Naive B cell (primary cell): ENCODE results near the gene KDM7A. TPM values are rescaled to one million over a fixed set of nuclear protein-coding genes. Genes with fewer than 3 reads are reported as not detected.
"Not testable (repeated sequence)": the region's sequence is repeated elsewhere in the genome, so short reads cannot be mapped to it uniquely, and the experiment has no call there.

Experiments used
- ATAC-seq, 2 donors: fragments of 150-1000 bp; cut with Tn5 transposase; 2 replicates each; pipeline ENCODE4 v1.10.0; 2021; ENCODE audit warnings: low read depth in 2 of 2, mild to moderate bottlenecking in 2 of 2, moderate library complexity in 2 of 2
- DNase-seq: peaks from one replicate; pipeline ENCODE4 v3.0.0; 2022
- H3K27ac Mint-ChIP-seq, 6 donors: one replicate each; pipeline ENCODE4 v1.8.0; 2020 to 2022; ENCODE audit warnings: mild to moderate bottlenecking in 6 of 6, mixed read lengths in 6 of 6, moderate library complexity in 5 of 6, inconsistent platforms in 2 of 6
- H3K27me3 Mint-ChIP-seq, 3 donors: one replicate each; pipeline ENCODE4 v1.8.0; 2021 to 2022; ENCODE audit warnings: mixed read lengths in 3 of 3, mild to moderate bottlenecking in 1 of 3
- H3K36me3 Mint-ChIP-seq, 2 donors: one replicate each; pipeline ENCODE4 v1.8.0; 2020 to 2022; ENCODE audit warnings: mixed read lengths in 2 of 2, inconsistent platforms in 1 of 2, mild to moderate bottlenecking in 1 of 2
- H3K4me1 Mint-ChIP-seq, 3 donors: one replicate each; pipeline ENCODE4 v1.8.0; 2020 to 2022; ENCODE audit warnings: mixed read lengths in 3 of 3, inconsistent platforms in 1 of 3, mild to moderate bottlenecking in 1 of 3, moderate library complexity in 1 of 3
- H3K4me3 Mint-ChIP-seq, 8 donors: one replicate each; pipeline ENCODE4 v1.8.0; 2020 to 2022; ENCODE audit warnings: mild to moderate bottlenecking in 8 of 8, mixed read lengths in 8 of 8, moderate library complexity in 8 of 8, inconsistent platforms in 2 of 8
- H3K9me3 Mint-ChIP-seq, 7 donors: one replicate each; pipeline ENCODE4 v1.8.0; 2020 to 2022; ENCODE audit warnings: mixed read lengths in 7 of 7, mild to moderate bottlenecking in 5 of 7, inconsistent platforms in 2 of 7, moderate library complexity in 1 of 7
- polyA plus RNA-seq, 6 donors: library from polyadenylated mRNA; unstranded; fragments of 300-500 nt; fragmentation: Illumina TruSeq; gene quantifications; one replicate each; pipeline ENCODE4 v1.2.3, GENCODE V29; 2021; ENCODE audit warnings: low read depth in 6 of 6

KDM7A gene
- polyA plus RNA-seq, 6 donors from 2014 or later, result 5.8 to 10.1 (median 8.9) TPM

GRCh38 chr7:140168816-140169215 lies 8.0 kb downstream of the KDM7A start:
- peak overlapping the region in 1 of 8 donors; percentile 49 for H3K4me3 Mint-ChIP-seq
- peaks cover 47 to 78% (median 53%) of the 10 kb centered on the region in 3 donors for H3K4me1 Mint-ChIP-seq
- no peaks in the 10 kb centered on the region for H3K36me3 Mint-ChIP-seq
- no peak for ATAC-seq
- H3K27me3 Mint-ChIP-seq, result no peaks in the 10 kb centered on the region
- no peak for DNase-seq
- H3K27ac Mint-ChIP-seq, result no peak overlapping the region
- H3K9me3 Mint-ChIP-seq, result no peaks in the 10 kb centered on the region

- ATAC-seq (no peak), DNase-seq (no peak)
- Mint-ChIP-seq H3K4me3 (peak overlapping the region in 1 of 8 donors; percentile 6), H3K27ac (peak overlapping the region in 1 of 6 donors; percentile 89), H3K27me3 (no peaks in the 10 kb centered on the region), H3K9me3 (peaks cover 0 to 1% (median 0%) of the 10 kb centered on the region in 7 donors), H3K36me3 (no peaks in the 10 kb centered on the region), H3K4me1 (peaks cover 40 to 80% (median 63%) of the 10 kb centered on the region in 3 donors)
Observed at GRCh38 chr7:140165422-140165821, 11.4 kb downstream of the KDM7A start.

GRCh38 chr7:140162081-140162480 lies 14.7 kb downstream of the KDM7A start:
- not testable (repeated sequence) for H3K27me3 Mint-ChIP-seq, H3K9me3 Mint-ChIP-seq, H3K36me3 Mint-ChIP-seq, DNase-seq, H3K27ac Mint-ChIP-seq, H3K4me3 Mint-ChIP-seq, ATAC-seq
- peaks cover 43 to 79% (median 59%) of the 10 kb centered on the region in 3 donors for H3K4me1 Mint-ChIP-seq

- H3K36me3 Mint-ChIP-seq, result peaks cover 8 to 9% of the 10 kb centered on the region in 2 donors
- ATAC-seq, result no peak
- DNase-seq, result no peak
- peaks cover 49 to 82% (median 62%) of the 10 kb centered on the region in 3 donors for H3K4me1 Mint-ChIP-seq
- H3K9me3 Mint-ChIP-seq, result peaks cover 0 to 1% (median 0%) of the 10 kb centered on the region in 7 donors
- no peaks in the 10 kb centered on the region for H3K27me3 Mint-ChIP-seq
- H3K27ac Mint-ChIP-seq, result peak overlapping the region in 4 of 6 donors; percentile 7 to 88 (median 52)
- no peak overlapping the region for H3K4me3 Mint-ChIP-seq
Observed at GRCh38 chr7:140161047-140161446, 15.7 kb downstream of the KDM7A start.

- Mint-ChIP-seq H3K27ac (peak overlapping the region in 5 of 6 donors; percentile 12 to 69 (median 60)), H3K27me3 (no peaks in the 10 kb centered on the region), H3K4me3 (peak overlapping the region in 2 of 8 donors; percentile 1 to 43), H3K9me3 (peaks cover 0 to 1% (median 0%) of the 10 kb centered on the region in 7 donors), H3K4me1 (peaks cover 52 to 80% (median 62%) of the 10 kb centered on the region in 3 donors), H3K36me3 (peaks cover 8 to 9% of the 10 kb centered on the region in 2 donors)
- no peak for DNase-seq
- ATAC-seq, result no peak
Observed at GRCh38 chr7:140160308-140160707, 16.5 kb downstream of the KDM7A start.

- DNase-seq, result no peak
- no peak overlapping the region for H3K27ac Mint-ChIP-seq
- no peak for ATAC-seq
- peaks cover 0 to 1% (median 0%) of the 10 kb centered on the region in 7 donors for H3K9me3 Mint-ChIP-seq
- H3K27me3 Mint-ChIP-seq, result no peaks in the 10 kb centered on the region
- no peak overlapping the region for H3K4me3 Mint-ChIP-seq
- peaks cover 51 to 74% (median 61%) of the 10 kb centered on the region in 3 donors for H3K4me1 Mint-ChIP-seq
- H3K36me3 Mint-ChIP-seq, result peaks cover 8 to 9% of the 10 kb centered on the region in 2 donors
Observed at GRCh38 chr7:140159497-140159896, 17.3 kb downstream of the KDM7A start.

- Mint-ChIP-seq H3K4me1 (peaks cover 49 to 76% (median 60%) of the 10 kb centered on the region in 3 donors), H3K9me3 (no peaks in the 10 kb centered on the region), H3K4me3 (no peak overlapping the region), H3K27ac (peak overlapping the region in 2 of 6 donors; percentile 9 to 25), H3K27me3 (no peaks in the 10 kb centered on the region), H3K36me3 (peaks cover 8 to 9% of the 10 kb centered on the region in 2 donors)
- no peak for ATAC-seq
- no peak for DNase-seq
Observed at GRCh38 chr7:140156460-140157080, 20.2 kb downstream of the KDM7A start.

- no peak for DNase-seq
- Mint-ChIP-seq H3K9me3 (no peaks in the 10 kb centered on the region), H3K27me3 (no peaks in the 10 kb centered on the region), H3K36me3 (peaks cover 8 to 9% of the 10 kb centered on the region in 2 donors), H3K27ac (peak overlapping the region in 1 of 6 donors; percentile 60), H3K4me3 (no peak overlapping the region), H3K4me1 (peaks cover 46 to 74% (median 50%) of the 10 kb centered on the region in 3 donors)
- no peak for ATAC-seq
Observed at GRCh38 chr7:140155428-140155827, 21.4 kb downstream of the KDM7A start.

- peak overlapping the region in 3 of 6 donors; percentile 15 to 61 (median 59) for H3K27ac Mint-ChIP-seq
- ATAC-seq (no peak), DNase-seq (no peak)
- H3K36me3 Mint-ChIP-seq, result peaks cover 8 to 9% of the 10 kb centered on the region in 2 donors
- H3K4me3 Mint-ChIP-seq, result peak overlapping the region in 2 of 8 donors; percentile 17 to 21
- no peaks in the 10 kb centered on the region for H3K9me3 Mint-ChIP-seq
- H3K4me1 Mint-ChIP-seq, result peaks cover 52 to 69% (median 59%) of the 10 kb centered on the region in 3 donors
- no peaks in the 10 kb centered on the region for H3K27me3 Mint-ChIP-seq
Observed at GRCh38 chr7:140153666-140154161, 23.1 kb downstream of the KDM7A start.

GRCh38 chr7:140146574-140146973 lies 30.2 kb downstream of the KDM7A start:
- no peak overlapping the region for H3K4me3 Mint-ChIP-seq
- no peak for ATAC-seq

GRCh38 chr7:140145709-140146108 lies 31.1 kb downstream of the KDM7A start:
- no peaks in the 10 kb centered on the region for H3K27me3 Mint-ChIP-seq

More at GRCh38 chr7:140146574-140146973, 30.2 kb downstream of the KDM7A start:
- H3K36me3 Mint-ChIP-seq, result peaks cover 8 to 15% of the 10 kb centered on the region in 2 donors
- no peak for DNase-seq
- H3K9me3 Mint-ChIP-seq, result peaks cover 0 to 1% (median 0%) of the 10 kb centered on the region in 7 donors
- H3K27ac Mint-ChIP-seq, result peak overlapping the region in 5 of 6 donors; percentile 1 to 59 (median 40)
- H3K27me3 Mint-ChIP-seq, result no peaks in the 10 kb centered on the region
- peaks cover 49 to 62% (median 56%) of the 10 kb centered on the region in 3 donors for H3K4me1 Mint-ChIP-seq

GRCh38 chr7:140144821-140145220 lies 32.0 kb downstream of the KDM7A start:
- H3K9me3 Mint-ChIP-seq, result peaks cover 0 to 1% (median 0%) of the 10 kb centered on the region in 7 donors
- H3K36me3 Mint-ChIP-seq, result peaks cover 8 to 15% of the 10 kb centered on the region in 2 donors
- peaks cover 44 to 61% (median 53%) of the 10 kb centered on the region in 3 donors for H3K4me1 Mint-ChIP-seq
- DNase-seq, result no peak
- H3K27ac Mint-ChIP-seq, result peak overlapping the region in 2 of 6 donors; percentile 28 to 72
- H3K4me3 Mint-ChIP-seq, result no peak overlapping the region
- H3K27me3 Mint-ChIP-seq, result no peaks in the 10 kb centered on the region
- ATAC-seq, result no peak

More at GRCh38 chr7:140145709-140146108, 31.1 kb downstream of the KDM7A start:
- no peak for DNase-seq
- H3K36me3 Mint-ChIP-seq, result peaks cover 8 to 15% of the 10 kb centered on the region in 2 donors
- H3K4me3 Mint-ChIP-seq, result no peak overlapping the region
- no peak for ATAC-seq
- H3K9me3 Mint-ChIP-seq, result peaks cover 0 to 1% (median 0%) of the 10 kb centered on the region in 7 donors
- no peak overlapping the region for H3K27ac Mint-ChIP-seq
- H3K4me1 Mint-ChIP-seq, result peaks cover 49 to 64% (median 55%) of the 10 kb centered on the region in 3 donors

- Mint-ChIP-seq H3K36me3 (peaks cover 8 to 15% of the 10 kb centered on the region in 2 donors), H3K9me3 (peaks cover 0 to 1% (median 0%) of the 10 kb centered on the region in 7 donors), H3K4me1 (peaks cover 45 to 64% (median 56%) of the 10 kb centered on the region in 3 donors), H3K27ac (peak overlapping the region in 4 of 6 donors; percentile 4 to 77 (median 39)), H3K27me3 (no peaks in the 10 kb centered on the region), H3K4me3 (no peak overlapping the region)
- DNase-seq (no peak), ATAC-seq (no peak)
Observed at GRCh38 chr7:140143997-140144396, 32.8 kb downstream of the KDM7A start.
